ENCODE measurements around the gene NMT1. TPM values are rescaled to one million over a fixed set of nuclear protein-coding genes. Genes with fewer than 3 reads are reported as not detected.

Gene NMT1
- polyA plus RNA-seq, 1 of the 3 experiments (the other 2 are of a cell fraction) = 30.1 TPM

GRCh38 chr17:45052052-45052772 lies 8.9 kb upstream of the NMT1 start:
- CTCF ChIA-PET = interaction anchor here (1.5 kb wide), 1 partner anchor 174 kb away, joined by 3 read pairs; no protein-coding TSS in a partner anchor
- peak overlapping the region; percentile 87 for H3K4me2 ChIP-seq
- 26% methylated on average over 29 of the region's 36 CpGs for WGBS (ENCODE audit: low lambda C conversion rate)
- TF ChIP-seq FOXJ3 (CRISPR knock-in tag; IDR thresholded peaks at IDR 0.05) = no peak
- no peak for TF ChIP-seq SMC3 (IDR thresholded peaks at IDR 0.05; ENCODE audit: low read depth, low read length)
- TF ChIP-seq, protein P1, sequence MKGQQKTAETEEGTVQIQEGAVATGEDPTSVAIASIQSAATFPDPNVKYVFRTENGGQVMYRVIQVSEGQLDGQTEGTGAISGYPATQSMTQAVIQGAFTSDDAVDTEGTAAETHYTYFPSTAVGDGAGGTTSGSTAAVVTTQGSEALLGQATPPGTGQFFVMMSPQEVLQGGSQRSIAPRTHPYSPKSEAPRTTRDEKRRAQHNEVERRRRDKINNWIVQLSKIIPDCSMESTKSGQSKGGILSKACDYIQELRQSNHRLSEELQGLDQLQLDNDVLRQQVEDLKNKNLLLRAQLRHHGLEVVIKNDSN (IDR thresholded peaks at IDR 0.05; ENCODE audit: borderline replicate concordance, low read depth) = peak; percentile 69; the same call in 1 of the 2 replicates
- TF ChIP-seq, protein P2, sequence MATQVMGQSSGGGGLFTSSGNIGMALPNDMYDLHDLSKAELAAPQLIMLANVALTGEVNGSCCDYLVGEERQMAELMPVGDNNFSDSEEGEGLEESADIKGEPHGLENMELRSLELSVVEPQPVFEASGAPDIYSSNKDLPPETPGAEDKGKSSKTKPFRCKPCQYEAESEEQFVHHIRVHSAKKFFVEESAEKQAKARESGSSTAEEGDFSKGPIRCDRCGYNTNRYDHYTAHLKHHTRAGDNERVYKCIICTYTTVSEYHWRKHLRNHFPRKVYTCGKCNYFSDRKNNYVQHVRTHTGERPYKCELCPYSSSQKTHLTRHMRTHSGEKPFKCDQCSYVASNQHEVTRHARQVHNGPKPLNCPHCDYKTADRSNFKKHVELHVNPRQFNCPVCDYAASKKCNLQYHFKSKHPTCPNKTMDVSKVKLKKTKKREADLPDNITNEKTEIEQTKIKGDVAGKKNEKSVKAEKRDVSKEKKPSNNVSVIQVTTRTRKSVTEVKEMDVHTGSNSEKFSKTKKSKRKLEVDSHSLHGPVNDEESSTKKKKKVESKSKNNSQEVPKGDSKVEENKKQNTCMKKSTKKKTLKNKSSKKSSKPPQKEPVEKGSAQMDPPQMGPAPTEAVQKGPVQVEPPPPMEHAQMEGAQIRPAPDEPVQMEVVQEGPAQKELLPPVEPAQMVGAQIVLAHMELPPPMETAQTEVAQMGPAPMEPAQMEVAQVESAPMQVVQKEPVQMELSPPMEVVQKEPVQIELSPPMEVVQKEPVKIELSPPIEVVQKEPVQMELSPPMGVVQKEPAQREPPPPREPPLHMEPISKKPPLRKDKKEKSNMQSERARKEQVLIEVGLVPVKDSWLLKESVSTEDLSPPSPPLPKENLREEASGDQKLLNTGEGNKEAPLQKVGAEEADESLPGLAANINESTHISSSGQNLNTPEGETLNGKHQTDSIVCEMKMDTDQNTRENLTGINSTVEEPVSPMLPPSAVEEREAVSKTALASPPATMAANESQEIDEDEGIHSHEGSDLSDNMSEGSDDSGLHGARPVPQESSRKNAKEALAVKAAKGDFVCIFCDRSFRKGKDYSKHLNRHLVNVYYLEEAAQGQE (IDR thresholded peaks at IDR 0.05; ENCODE audit: low read depth, low read length) = no peak
- peaks cover 22% of the 10 kb centered on the region for H3F3A ChIP-seq (replicated peaks; ENCODE audit: insufficient read depth)
- no peaks in the 10 kb centered on the region for H4K20me1 ChIP-seq (ENCODE audit: insufficient read depth)
- H3K9ac ChIP-seq = peak overlapping the region; percentile 82
- H3K79me2 ChIP-seq (ENCODE audit: insufficient read depth) = peaks cover 46% of the 10 kb centered on the region
- peak overlapping the region; percentile 75 for H2AFZ ChIP-seq (ENCODE audit: low read depth)
- peak overlapping the region; percentile 61 to 85 for H3K27ac ChIP-seq (ENCODE audit: low read depth in 2 of 2, low read length in 1 of 2)
- H3K9me2 ChIP-seq = no peaks in the 10 kb centered on the region
- POLR2A ChIA-PET = interaction anchor here (0.5 to 3.4 kb wide), 4 partner anchors 9 to 274 kb away, joined by 3 to 14 read pairs (median 8); partner anchors contain the start of genes HEXIM1 and NMT1
- DNase-seq = peak; percentile 65
- no peaks in the 10 kb centered on the region for H3K36me3 ChIP-seq (replicated peaks in 1 of 2; ENCODE audit: control insufficient read depth in 1 of 2, insufficient read depth in 2 of 2, low read length in 1 of 2)
- H3K4me3 ChIP-seq (ENCODE audit: low read depth in 2 of 2, low read length in 1 of 2) = peak overlapping the region; percentile 53 to 70
- no peaks in the 10 kb centered on the region for H3K9me3 ChIP-seq
- H3K4me1 ChIP-seq (ENCODE audit: control insufficient read depth in 1 of 2, insufficient read depth in 2 of 2, low read depth in 1 of 2, low read length in 1 of 2) = no peaks in the 10 kb centered on the region; a peak in 1 of 4 replicates
- no peaks in the 10 kb centered on the region for H3K27me3 ChIP-seq (ENCODE audit: insufficient read depth)

GRCh38 chr17:45060382-45060796 lies 728 bp upstream of the NMT1 start:
- H3K27me3 ChIP-seq (ENCODE audit: insufficient read depth) = no peaks in the 10 kb centered on the region
- ChIA-PET POLR2A (interaction anchor here (1.3 to 1.9 kb wide), 7 partner anchors 9 to 103 kb away, joined by 3 to 14 read pairs (median 6); partner anchors contain the start of genes DCAKD and HEXIM1), CTCF (interaction anchor here (0.9 to 2.8 kb wide), 6 partner anchors 11 to 140 kb away, joined by 3 to 14 read pairs (median 4); partner anchors contain the start of gene ACBD4)
- H3K36me3 ChIP-seq (replicated peaks in 1 of 2; ENCODE audit: control insufficient read depth in 1 of 2, insufficient read depth in 2 of 2, low read length in 1 of 2) = peaks cover 0 to 10% of the 10 kb centered on the region in 2 experiments
- H3K9me2 ChIP-seq = no peaks in the 10 kb centered on the region
- WGBS (ENCODE audit: low lambda C conversion rate) = 20% methylated on average over 11 of the region's 15 CpGs
- peak overlapping the region; percentile 90 for H3K9ac ChIP-seq
- H3K27ac ChIP-seq (ENCODE audit: low read depth in 2 of 2, low read length in 1 of 2) = peak overlapping the region; percentile 70 to 83
- peak overlapping the region; percentile 70 to 93 for H3K4me3 ChIP-seq (ENCODE audit: low read depth in 2 of 2, low read length in 1 of 2)
- H3K4me2 ChIP-seq = peak overlapping the region; percentile 85
- H3K79me2 ChIP-seq (ENCODE audit: insufficient read depth) = peaks cover 70% of the 10 kb centered on the region
- H2AFZ ChIP-seq (ENCODE audit: low read depth) = peak overlapping the region; percentile 66; the same call in 1 of the 2 replicates
- H3K4me1 ChIP-seq (ENCODE audit: control insufficient read depth in 1 of 2, insufficient read depth in 2 of 2, low read depth in 1 of 2, low read length in 1 of 2) = peaks cover 5 to 7% of the 10 kb centered on the region in 2 experiments; a peak in 1 of 4 replicates
- no peaks in the 10 kb centered on the region for H3K9me3 ChIP-seq
- TF ChIP-seq RAD21 (IDR thresholded peaks at IDR 0.05; ENCODE audit: low read length) (no peak), GATA2 (CRISPR knock-in tag; IDR thresholded peaks at IDR 0.05) (no peak), RFX5 (IDR thresholded peaks at IDR 0.05; ENCODE audit: low read length) (no peak), FOSL2 (IDR thresholded peaks at IDR 0.05; ENCODE audit: borderline replicate concordance, low read depth) (no peak)
- H4K20me1 ChIP-seq (ENCODE audit: insufficient read depth) = peaks cover 20% of the 10 kb centered on the region
- DNase-seq = no peak
- peaks cover 15% of the 10 kb centered on the region for H3F3A ChIP-seq (replicated peaks; ENCODE audit: insufficient read depth)

All from SK-N-SH (cell line).